Parathyroid adenoma (tissue), 2 donors: ENCODE data around the gene PRDM16.

Experiments used
- H2AFZ ChIP-seq: fragments of 300-600 bp; sonication (generic); one replicate; pipeline ENCODE4 v1.7.0; 2017; ENCODE audit warnings: antibody characterized with exemption, mild to moderate bottlenecking
- H3K27ac ChIP-seq: fragments of 300-600 bp; sonication (generic); one replicate; pipeline ENCODE4 v1.7.0; 2017
- H3K27me3 ChIP-seq: fragments of 300-600 bp; sonication (generic); one replicate; pipeline ENCODE4 v1.7.0; 2017; ENCODE audit warnings: low read length; ENCODE audit not compliant: control insufficient read depth, insufficient read depth
- H3K36me3 ChIP-seq: fragments of 300-600 bp; sonication (generic); one replicate; pipeline ENCODE4 v1.7.0; 2017; ENCODE audit warnings: low read length; ENCODE audit not compliant: control insufficient read depth, insufficient read depth
- H3K4me1 ChIP-seq: fragments of 300-600 bp; sonication (generic); one replicate; pipeline ENCODE4 v1.7.0; 2017; ENCODE audit warnings: control low read depth
- H3K4me2 ChIP-seq: fragments of 300-600 bp; sonication (generic); one replicate; pipeline ENCODE4 v1.7.0; 2017; ENCODE audit warnings: low read length
- H3K4me3 ChIP-seq: fragments of 300-600 bp; sonication (generic); one replicate; pipeline ENCODE4 v1.7.0; 2017; ENCODE audit warnings: low read depth, low read length
- H3K79me2 ChIP-seq: fragments of 300-600 bp; sonication (generic); one replicate; pipeline ENCODE4 v1.7.0; 2017; ENCODE audit warnings: control low read depth
- H3K9ac ChIP-seq: fragments of 300-600 bp; sonication (generic); one replicate; pipeline ENCODE4 v1.7.0; 2017; ENCODE audit warnings: mild to moderate bottlenecking
- H3K9me3 ChIP-seq: fragments of 300-600 bp; sonication (generic); one replicate; pipeline ENCODE4 v1.7.0; 2017; ENCODE audit warnings: low read length; ENCODE audit not compliant: control insufficient read depth
- CTCF ChIP-seq: fragments of 300-600 bp; sonication (generic); IDR thresholded peaks from one replicate; pipeline ENCODE4 v1.7.0; 2017; ENCODE audit warnings: antibody characterized with exemption, mild to moderate bottlenecking
- donor health status: primary hyperparathyroidism.

The PRDM16 gene

GRCh38 chr1:3364551-3364950 is 295.5 kb downstream of the PRDM16 start:
- no peak overlapping the region for H3K4me2 ChIP-seq
- H3K4me3 ChIP-seq = no peak overlapping the region
- no peak overlapping the region for H3K9ac ChIP-seq
- no peaks in the 10 kb centered on the region for H3K79me2 ChIP-seq
- H3K9me3 ChIP-seq = no peaks in the 10 kb centered on the region
- H3K27ac ChIP-seq = no peak overlapping the region
- H2AFZ ChIP-seq = no peak overlapping the region
- H3K36me3 ChIP-seq = no peaks in the 10 kb centered on the region
- TF ChIP-seq CTCF = no peak
- H3K27me3 ChIP-seq = no peaks in the 10 kb centered on the region
- no peaks in the 10 kb centered on the region for H3K4me1 ChIP-seq

GRCh38 chr1:3364983-3365382 is 296.0 kb downstream of the PRDM16 start:
- H3K36me3 ChIP-seq = no peaks in the 10 kb centered on the region
- no peaks in the 10 kb centered on the region for H3K27me3 ChIP-seq
- H2AFZ ChIP-seq = no peak overlapping the region
- TF ChIP-seq CTCF = no peak
- no peak overlapping the region for H3K4me2 ChIP-seq
- no peaks in the 10 kb centered on the region for H3K79me2 ChIP-seq
- no peak overlapping the region for H3K4me3 ChIP-seq
- H3K9me3 ChIP-seq = no peaks in the 10 kb centered on the region
- no peak overlapping the region for H3K9ac ChIP-seq
- H3K4me1 ChIP-seq = no peaks in the 10 kb centered on the region
- H3K27ac ChIP-seq = no peak overlapping the region

DNA sequence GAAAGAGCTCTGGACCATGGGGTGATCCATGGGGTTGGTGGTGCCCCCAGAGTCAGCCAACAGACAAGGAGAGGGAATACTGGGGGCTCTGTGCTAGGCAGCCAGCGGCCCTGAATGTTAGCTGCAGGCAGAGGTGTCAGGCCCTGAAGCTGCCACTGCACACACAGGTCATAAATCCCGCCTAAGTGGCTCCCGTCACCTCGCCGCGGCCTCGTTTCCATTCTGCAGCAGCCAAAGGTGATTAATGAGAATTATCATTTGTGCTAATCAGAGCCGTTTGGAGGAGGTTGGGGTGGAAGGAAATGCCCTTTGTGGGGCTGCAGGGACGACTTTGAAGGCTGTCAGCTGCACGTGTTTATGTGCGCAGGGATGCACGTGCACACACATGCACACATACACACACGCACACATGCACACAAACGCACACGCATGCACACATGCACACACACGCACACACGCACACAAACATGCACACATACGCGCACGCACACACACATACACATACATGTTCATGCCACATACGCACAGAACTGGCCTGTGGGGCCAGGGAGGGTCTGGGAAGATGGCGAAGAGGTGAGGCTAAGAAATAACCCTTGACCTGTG is 296.6 kb downstream of the PRDM16 start:
- Histone ChIP-seq H3K4me3 (no peak overlapping the region), H3K79me2 (no peaks in the 10 kb centered on the region), H3K4me2 (no peak overlapping the region), H3K9ac (no peak overlapping the region), H3K9me3 (no peaks in the 10 kb centered on the region), H3K27ac (no peak overlapping the region), H3K36me3 (no peaks in the 10 kb centered on the region), H3K27me3 (no peaks in the 10 kb centered on the region), H2AFZ (no peak overlapping the region), H3K4me1 (no peaks in the 10 kb centered on the region)
- TF ChIP-seq CTCF = no peak

GRCh38 chr1:3366126-3367051 is 297.4 kb downstream of the PRDM16 start:
- Histone ChIP-seq H3K27ac (no peak overlapping the region), H3K9ac (no peak overlapping the region), H3K79me2 (no peaks in the 10 kb centered on the region), H3K36me3 (no peaks in the 10 kb centered on the region), H2AFZ (no peak overlapping the region), H3K4me2 (no peak overlapping the region), H3K4me3 (no peak overlapping the region), H3K9me3 (no peaks in the 10 kb centered on the region), H3K4me1 (no peaks in the 10 kb centered on the region), H3K27me3 (no peaks in the 10 kb centered on the region)
- TF ChIP-seq CTCF = no peak
